ENCODE results near the gene LRRK2. TPM values are rescaled to one million over a fixed set of nuclear protein-coding genes. Genes with fewer than 3 reads are reported as not detected.

LRRK2 gene
- total RNA-seq, 1 donor from 2014 or later: 37.1 TPM

GRCh38 chr12:40300490-40300889, 75.7 kb downstream of the LRRK2 start:
- DNase-seq (ENCODE audit: extremely low spot score in 2 of 2): no peak
- no peak for TF ChIP-seq POLR2A (IDR thresholded peaks at IDR 0.05)
- no peak for TF ChIP-seq CTCF (IDR thresholded peaks at IDR 0.05)
- TF ChIP-seq POLR2AphosphoS5 (IDR thresholded peaks at IDR 0.05; ENCODE audit: insufficient read depth in 1 of 2, low read depth in 1 of 2): no peak
- H3K36me3 ChIP-seq: peaks cover 0 to 21% of the 10 kb centered on the region in 2 donors
- H3K27me3 ChIP-seq: no peaks in the 10 kb centered on the region
- H3K27ac ChIP-seq: no peak overlapping the region
- intact Hi-C loops (cut with DNase I): no loop called here
- no peaks in the 10 kb centered on the region for H3K4me1 ChIP-seq
- no peaks in the 10 kb centered on the region for H3K9me3 ChIP-seq
- H3K4me3 ChIP-seq: no peak overlapping the region

GRCh38 chr12:40309001-40309400, 84.2 kb downstream of the LRRK2 start:
- H3K9me3 ChIP-seq: no peaks in the 10 kb centered on the region
- intact Hi-C loops (cut with DNase I): no loop called here
- H3K36me3 ChIP-seq: peaks cover 0 to 2% of the 10 kb centered on the region in 2 donors

GRCh38 chr12:40310211-40310610, 85.4 kb downstream of the LRRK2 start:
- H3K4me3 ChIP-seq: no peak overlapping the region
- intact Hi-C loops (cut with DNase I): loop anchor here (10.0 kb wide), 1 partner anchor 155 kb away; no protein-coding TSS in a partner anchor
- no peaks in the 10 kb centered on the region for H3K36me3 ChIP-seq
- H3K9me3 ChIP-seq: no peaks in the 10 kb centered on the region
- H3K27me3 ChIP-seq: no peaks in the 10 kb centered on the region
- TF ChIP-seq POLR2AphosphoS5 (IDR thresholded peaks at IDR 0.05; ENCODE audit: insufficient read depth in 1 of 2, low read depth in 1 of 2) (no peak), POLR2A (IDR thresholded peaks at IDR 0.05) (no peak), CTCF (IDR thresholded peaks at IDR 0.05) (no peak)
- H3K4me1 ChIP-seq: no peaks in the 10 kb centered on the region
- H3K27ac ChIP-seq: no peak overlapping the region
- DNase-seq (ENCODE audit: extremely low spot score in 2 of 2): no peak

More at GRCh38 chr12:40309001-40309400, 84.2 kb downstream of the LRRK2 start:
- Histone ChIP-seq H3K4me1 (no peaks in the 10 kb centered on the region), H3K4me3 (no peak overlapping the region), H3K27ac (no peak overlapping the region), H3K27me3 (no peaks in the 10 kb centered on the region)
- DNase-seq (ENCODE audit: extremely low spot score in 2 of 2): no peak
- TF ChIP-seq POLR2AphosphoS5 (IDR thresholded peaks at IDR 0.05; ENCODE audit: insufficient read depth in 1 of 2, low read depth in 1 of 2): no peak
- no peak for TF ChIP-seq POLR2A (IDR thresholded peaks at IDR 0.05)
- no peak for TF ChIP-seq CTCF (IDR thresholded peaks at IDR 0.05)

- intact Hi-C loops (cut with DNase I): loop anchor here (10.0 kb wide), 1 partner anchor 157 kb away; no protein-coding TSS in a partner anchor
- TF ChIP-seq CTCF (IDR thresholded peaks at IDR 0.05): no peak
- no peak for TF ChIP-seq POLR2A (IDR thresholded peaks at IDR 0.05)
- no peak for TF ChIP-seq POLR2AphosphoS5 (IDR thresholded peaks at IDR 0.05; ENCODE audit: insufficient read depth in 1 of 2, low read depth in 1 of 2)
Measured at GRCh38 chr12:40312196-40312595, 87.4 kb downstream of the LRRK2 start.

GRCh38 chr12:40312982-40313576, 88.3 kb downstream of the LRRK2 start:
- no peak overlapping the region for H3K4me3 ChIP-seq
- intact Hi-C loops (cut with DNase I): loop anchor here (10.0 kb wide), 1 partner anchor 158 kb away; no protein-coding TSS in a partner anchor
- no peak for TF ChIP-seq POLR2A (IDR thresholded peaks at IDR 0.05)
- peak in 1 of 3 experiments; percentile 33 for TF ChIP-seq CTCF (IDR thresholded peaks at IDR 0.05)
- peaks cover 0 to 4% of the 10 kb centered on the region in 2 donors for H3K36me3 ChIP-seq
- no peaks in the 10 kb centered on the region for H3K4me1 ChIP-seq
- no peaks in the 10 kb centered on the region for H3K27me3 ChIP-seq
- H3K27ac ChIP-seq: no peak overlapping the region
- DNase-seq (ENCODE audit: extremely low spot score in 2 of 2): no peak
- H3K9me3 ChIP-seq: no peaks in the 10 kb centered on the region

More at GRCh38 chr12:40312196-40312595, 87.4 kb downstream of the LRRK2 start:
- no peak overlapping the region for H3K27ac ChIP-seq
- H3K27me3 ChIP-seq: no peaks in the 10 kb centered on the region
- H3K36me3 ChIP-seq: peaks cover 0 to 4% of the 10 kb centered on the region in 2 donors
- no peaks in the 10 kb centered on the region for H3K4me1 ChIP-seq
- no peak overlapping the region for H3K4me3 ChIP-seq
- H3K9me3 ChIP-seq: no peaks in the 10 kb centered on the region
- DNase-seq (ENCODE audit: extremely low spot score in 2 of 2): no peak

All from vagina (tissue), 2 donors.